Measurements from ENCODE around the gene PCDH9.
"Not testable (repeated sequence)": the region's sequence is repeated elsewhere in the genome, so short reads cannot be mapped to it uniquely, and the experiment has no call there.

PCDH9 gene

GRCh38 chr13:66312312-66313087 lies 917.6 kb downstream of the PCDH9 start:
- peak; percentile 24 for DNase-seq

- no peak for DNase-seq
Observed at GRCh38 chr13:66305961-66306617, 924.0 kb downstream of the PCDH9 start.

- no peak for DNase-seq
Observed at GRCh38 chr13:66301482-66301881, 928.7 kb downstream of the PCDH9 start.

GRCh38 chr13:66301006-66301405 lies 929.1 kb downstream of the PCDH9 start:
- no peak for DNase-seq

- DNase-seq, result no peak
Observed at GRCh38 chr13:66296875-66297274, 933.3 kb downstream of the PCDH9 start.

GRCh38 chr13:66296328-66296727 lies 933.8 kb downstream of the PCDH9 start:
- no peak for DNase-seq

- DNase-seq, result not testable (repeated sequence)
Observed at GRCh38 chr13:66286806-66287205, 943.3 kb downstream of the PCDH9 start.

- DNase-seq, result no peak
Observed at GRCh38 chr13:66275416-66275815, 954.7 kb downstream of the PCDH9 start.

GRCh38 chr13:66273011-66273410 lies 957.1 kb downstream of the PCDH9 start:
- DNase-seq, result no peak

GRCh38 chr13:66266761-66267160 lies 963.4 kb downstream of the PCDH9 start:
- no peak for DNase-seq

GRCh38 chr13:66266348-66266747 lies 963.8 kb downstream of the PCDH9 start:
- DNase-seq, result no peak

- DNase-seq, result no peak
Observed at GRCh38 chr13:66265371-66265770, 964.8 kb downstream of the PCDH9 start.

GRCh38 chr13:66264971-66265370 lies 965.2 kb downstream of the PCDH9 start:
- DNase-seq, result no peak

- no peak for DNase-seq
Observed at GRCh38 chr13:66262330-66262729, 967.8 kb downstream of the PCDH9 start.

- not testable (repeated sequence) for DNase-seq
Observed at GRCh38 chr13:66259426-66259825, 970.7 kb downstream of the PCDH9 start.
